ENCODE measurements around the gene CA10.

CA10 gene

GRCh38 chr17:51778842-51779241, 379.7 kb downstream of the CA10 start:
- Histone ChIP-seq H3K27me3 (ENCODE audit: insufficient read depth, poor library complexity, severe bottlenecking) (no peaks in the 10 kb centered on the region), H3K4me3 (replicated peaks; ENCODE audit: insufficient read depth, low read length) (no peak overlapping the region), H3K27ac (replicated peaks) (no peak overlapping the region)
- TF ChIP-seq, protein P1, sequence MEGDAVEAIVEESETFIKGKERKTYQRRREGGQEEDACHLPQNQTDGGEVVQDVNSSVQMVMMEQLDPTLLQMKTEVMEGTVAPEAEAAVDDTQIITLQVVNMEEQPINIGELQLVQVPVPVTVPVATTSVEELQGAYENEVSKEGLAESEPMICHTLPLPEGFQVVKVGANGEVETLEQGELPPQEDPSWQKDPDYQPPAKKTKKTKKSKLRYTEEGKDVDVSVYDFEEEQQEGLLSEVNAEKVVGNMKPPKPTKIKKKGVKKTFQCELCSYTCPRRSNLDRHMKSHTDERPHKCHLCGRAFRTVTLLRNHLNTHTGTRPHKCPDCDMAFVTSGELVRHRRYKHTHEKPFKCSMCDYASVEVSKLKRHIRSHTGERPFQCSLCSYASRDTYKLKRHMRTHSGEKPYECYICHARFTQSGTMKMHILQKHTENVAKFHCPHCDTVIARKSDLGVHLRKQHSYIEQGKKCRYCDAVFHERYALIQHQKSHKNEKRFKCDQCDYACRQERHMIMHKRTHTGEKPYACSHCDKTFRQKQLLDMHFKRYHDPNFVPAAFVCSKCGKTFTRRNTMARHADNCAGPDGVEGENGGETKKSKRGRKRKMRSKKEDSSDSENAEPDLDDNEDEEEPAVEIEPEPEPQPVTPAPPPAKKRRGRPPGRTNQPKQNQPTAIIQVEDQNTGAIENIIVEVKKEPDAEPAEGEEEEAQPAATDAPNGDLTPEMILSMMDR (IDR thresholded peaks at IDR 0.05; ENCODE audit: insufficient read depth, low read length), result no peak
- TF ChIP-seq POLR2AphosphoS5 (IDR thresholded peaks at IDR 0.05; ENCODE audit: low read depth), result no peak
- no peak for DNase-seq (ENCODE audit: low read depth in 1 of 2, low spot score in 1 of 2)

DNA sequence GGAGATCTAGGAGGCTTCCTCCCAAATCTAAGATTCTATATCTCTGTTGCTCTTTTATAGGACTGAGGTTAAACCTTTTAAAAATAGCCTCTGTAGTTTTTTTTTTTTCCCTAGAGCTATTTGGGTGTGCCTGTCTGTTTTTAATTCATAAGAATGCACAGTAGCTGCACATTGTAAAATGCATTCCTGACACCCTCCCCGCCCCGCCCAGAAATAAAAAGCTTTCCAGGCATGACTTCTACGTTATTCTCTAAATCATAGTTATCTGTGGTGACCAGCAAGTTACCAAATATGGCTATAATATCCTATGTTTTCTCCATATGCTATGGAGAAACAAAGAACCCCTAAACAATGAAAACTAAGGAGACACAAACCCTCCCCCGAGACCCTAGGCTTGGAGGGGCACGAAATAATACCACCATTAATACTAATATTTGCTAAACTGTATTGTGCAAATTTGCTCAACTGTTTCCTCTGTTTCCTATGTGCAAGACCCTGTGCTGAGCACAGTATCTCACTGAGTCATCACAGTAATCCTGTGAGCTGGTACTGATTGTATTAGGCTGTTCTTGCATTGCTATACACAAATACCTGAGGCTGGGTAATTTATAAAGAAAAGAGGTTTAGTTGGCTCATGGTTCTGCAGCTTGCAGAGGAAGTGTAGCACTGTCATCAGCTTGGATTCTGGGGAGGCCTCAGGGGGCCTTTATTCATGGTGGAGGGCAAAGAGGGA, 388.3 kb downstream of the CA10 start:
- Histone ChIP-seq H3K27ac (replicated peaks) (no peak overlapping the region), H3K27me3 (ENCODE audit: insufficient read depth, poor library complexity, severe bottlenecking) (no peaks in the 10 kb centered on the region), H3K4me3 (replicated peaks; ENCODE audit: insufficient read depth, low read length) (no peak overlapping the region)
- DNase-seq (ENCODE audit: low read depth in 1 of 2, low spot score in 1 of 2), result no peak
- TF ChIP-seq, protein P2, sequence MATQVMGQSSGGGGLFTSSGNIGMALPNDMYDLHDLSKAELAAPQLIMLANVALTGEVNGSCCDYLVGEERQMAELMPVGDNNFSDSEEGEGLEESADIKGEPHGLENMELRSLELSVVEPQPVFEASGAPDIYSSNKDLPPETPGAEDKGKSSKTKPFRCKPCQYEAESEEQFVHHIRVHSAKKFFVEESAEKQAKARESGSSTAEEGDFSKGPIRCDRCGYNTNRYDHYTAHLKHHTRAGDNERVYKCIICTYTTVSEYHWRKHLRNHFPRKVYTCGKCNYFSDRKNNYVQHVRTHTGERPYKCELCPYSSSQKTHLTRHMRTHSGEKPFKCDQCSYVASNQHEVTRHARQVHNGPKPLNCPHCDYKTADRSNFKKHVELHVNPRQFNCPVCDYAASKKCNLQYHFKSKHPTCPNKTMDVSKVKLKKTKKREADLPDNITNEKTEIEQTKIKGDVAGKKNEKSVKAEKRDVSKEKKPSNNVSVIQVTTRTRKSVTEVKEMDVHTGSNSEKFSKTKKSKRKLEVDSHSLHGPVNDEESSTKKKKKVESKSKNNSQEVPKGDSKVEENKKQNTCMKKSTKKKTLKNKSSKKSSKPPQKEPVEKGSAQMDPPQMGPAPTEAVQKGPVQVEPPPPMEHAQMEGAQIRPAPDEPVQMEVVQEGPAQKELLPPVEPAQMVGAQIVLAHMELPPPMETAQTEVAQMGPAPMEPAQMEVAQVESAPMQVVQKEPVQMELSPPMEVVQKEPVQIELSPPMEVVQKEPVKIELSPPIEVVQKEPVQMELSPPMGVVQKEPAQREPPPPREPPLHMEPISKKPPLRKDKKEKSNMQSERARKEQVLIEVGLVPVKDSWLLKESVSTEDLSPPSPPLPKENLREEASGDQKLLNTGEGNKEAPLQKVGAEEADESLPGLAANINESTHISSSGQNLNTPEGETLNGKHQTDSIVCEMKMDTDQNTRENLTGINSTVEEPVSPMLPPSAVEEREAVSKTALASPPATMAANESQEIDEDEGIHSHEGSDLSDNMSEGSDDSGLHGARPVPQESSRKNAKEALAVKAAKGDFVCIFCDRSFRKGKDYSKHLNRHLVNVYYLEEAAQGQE (IDR thresholded peaks at IDR 0.05; ENCODE audit: insufficient replicate concordance, low read depth), result no peak

DNA sequence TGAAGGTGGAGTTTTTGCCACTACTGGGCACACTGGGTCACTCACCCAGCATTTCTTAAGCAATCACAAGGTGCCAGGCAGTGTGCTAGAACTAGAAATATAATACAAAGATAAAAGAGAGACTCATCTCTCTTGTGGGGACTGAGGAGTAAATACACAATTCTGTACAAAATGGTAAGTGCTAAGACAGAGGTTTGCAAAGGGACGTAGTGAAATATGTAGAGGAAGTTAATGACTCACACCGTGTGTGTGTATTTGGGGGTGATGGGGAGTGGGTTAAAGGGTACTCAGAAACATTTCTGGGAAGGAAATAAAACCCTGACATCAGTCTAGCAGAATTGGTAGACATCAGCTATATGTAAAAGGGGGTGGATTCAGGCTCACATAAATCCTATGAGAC, 389.3 kb downstream of the CA10 start:
- Histone ChIP-seq H3K4me3 (replicated peaks; ENCODE audit: insufficient read depth, low read length) (no peak overlapping the region), H3K27me3 (ENCODE audit: insufficient read depth, poor library complexity, severe bottlenecking) (no peaks in the 10 kb centered on the region), H3K27ac (replicated peaks) (no peak overlapping the region)
- TF ChIP-seq, protein P1 (IDR thresholded peaks at IDR 0.05; ENCODE audit: insufficient read depth, low read length), result no peak
- no peak for TF ChIP-seq POLR2AphosphoS5 (IDR thresholded peaks at IDR 0.05; ENCODE audit: low read depth)
- TF ChIP-seq, protein P2 (IDR thresholded peaks at IDR 0.05; ENCODE audit: insufficient replicate concordance, low read depth), result no peak
- no peak for TF ChIP-seq SPI1 (IDR thresholded peaks at IDR 0.05; ENCODE audit: borderline replicate concordance, low read depth)
- TF ChIP-seq GABPA (IDR thresholded peaks at IDR 0.05; ENCODE audit: low read depth), result no peak
- DNase-seq (ENCODE audit: low read depth in 1 of 2, low spot score in 1 of 2), result no peak

DNA sequence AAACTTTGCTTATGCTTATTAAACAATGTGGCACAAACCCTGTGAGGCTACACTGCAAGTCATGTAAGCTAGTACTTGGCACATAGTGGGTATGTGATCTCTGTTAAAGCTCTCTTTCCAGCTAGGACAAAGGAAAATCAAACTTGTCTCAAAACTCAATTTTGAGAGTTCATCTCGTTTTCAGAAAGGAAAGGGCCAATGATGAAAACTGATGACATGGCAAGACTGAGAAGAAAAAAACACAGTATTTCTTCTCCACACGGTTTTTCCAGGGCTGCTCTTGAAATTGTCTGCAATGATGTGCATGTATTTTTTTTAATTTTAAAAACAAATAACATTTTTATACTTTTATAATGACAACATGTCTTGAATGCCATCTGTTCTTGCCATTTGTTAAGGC, 389.8 kb downstream of the CA10 start:
- TF ChIP-seq SPI1 (IDR thresholded peaks at IDR 0.05; ENCODE audit: borderline replicate concordance, low read depth), result no peak
- no peak for DNase-seq (ENCODE audit: low read depth in 1 of 2, low spot score in 1 of 2)

GRCh38 chr17:51767287-51767686, 391.2 kb downstream of the CA10 start:
- no peak overlapping the region for H3K27ac ChIP-seq (replicated peaks)
- DNase-seq (ENCODE audit: low read depth in 1 of 2, low spot score in 1 of 2), result no peak
- TF ChIP-seq POLR2AphosphoS5 (IDR thresholded peaks at IDR 0.05; ENCODE audit: low read depth) (no peak), GABPA (IDR thresholded peaks at IDR 0.05; ENCODE audit: low read depth) (no peak), SPI1 (IDR thresholded peaks at IDR 0.05; ENCODE audit: borderline replicate concordance, low read depth) (no peak)
- TF ChIP-seq, protein P2 (IDR thresholded peaks at IDR 0.05; ENCODE audit: insufficient replicate concordance, low read depth), result no peak
- TF ChIP-seq, protein P1 (IDR thresholded peaks at IDR 0.05; ENCODE audit: insufficient read depth, low read length), result no peak
- no peak overlapping the region for H3K4me3 ChIP-seq (replicated peaks; ENCODE audit: insufficient read depth, low read length)
- H3K27me3 ChIP-seq (ENCODE audit: insufficient read depth, poor library complexity, severe bottlenecking), result no peaks in the 10 kb centered on the region

More for the DNA sequence above, 389.8 kb downstream of the CA10 start:
- no peaks in the 10 kb centered on the region for H3K27me3 ChIP-seq (ENCODE audit: insufficient read depth, poor library complexity, severe bottlenecking)
- no peak overlapping the region for H3K27ac ChIP-seq (replicated peaks)
- H3K4me3 ChIP-seq (replicated peaks; ENCODE audit: insufficient read depth, low read length), result no peak overlapping the region

Data from HL-60 (cell line).